KMS-11 (cell line): ENCODE results near the gene NEDD9.

ENCODE experiments used
- H2AFZ ChIP-seq: fragments of 200-600 bp; sonication (generic); 2 replicates; pipeline ENCODE4 v1.6.1; 2016; ENCODE audit warnings: antibody characterized with exemption, mixed run types, low read depth
- H3K27ac ChIP-seq: fragments of 200-600 bp; sonication (generic); 2 replicates; pipeline ENCODE4 v1.6.1; 2016; ENCODE audit warnings: mild to moderate bottlenecking, mixed run types
- H3K27me3 ChIP-seq: fragments of 200-600 bp; sonication (generic); 2 replicates; pipeline ENCODE4 v1.6.1; 2017; ENCODE audit warnings: mild to moderate bottlenecking, low read depth, mixed run types, moderate library complexity; ENCODE audit not compliant: insufficient read depth
- H3K36me3 ChIP-seq: fragments of 200-600 bp; sonication (generic); 2 replicates; pipeline ENCODE4 v1.6.1; 2017; ENCODE audit warnings: mild to moderate bottlenecking, mixed run types; ENCODE audit not compliant: insufficient read depth
- H3K4me1 ChIP-seq: fragments of 200-600 bp; sonication (generic); 2 replicates; pipeline ENCODE4 v1.6.1; 2016; ENCODE audit warnings: mild to moderate bottlenecking, low read depth, mixed run types; ENCODE audit not compliant: poor library complexity, severe bottlenecking
- H3K4me2 ChIP-seq: fragments of 200-600 bp; sonication (generic); 2 replicates; pipeline ENCODE4 v1.7.0; 2016; ENCODE audit warnings: mild to moderate bottlenecking, mixed run types
- H3K4me3 ChIP-seq: fragments of 200-600 bp; sonication (generic); IDR thresholded peaks from 2 replicates; pipeline ENCODE4 v1.6.1; 2017; ENCODE audit warnings: low read depth, low read length, mixed read lengths; ENCODE audit not compliant: insufficient read depth
- H3K79me2 ChIP-seq: fragments of 200-600 bp; sonication (generic); 2 replicates; pipeline ENCODE4 v1.6.1; 2016; ENCODE audit warnings: low read depth, mixed run types; ENCODE audit not compliant: insufficient read depth
- H3K9ac ChIP-seq: fragments of 200-600 bp; sonication (generic); 2 replicates; pipeline ENCODE4 v1.6.1; 2016; ENCODE audit warnings: mild to moderate bottlenecking, mixed run types
- H4K20me1 ChIP-seq: fragments of 200-600 bp; sonication (generic); 2 replicates; pipeline ENCODE4 v1.6.1; 2016; ENCODE audit warnings: mild to moderate bottlenecking, mixed run types; ENCODE audit not compliant: insufficient read depth
- TF ChIP-seq, protein P1 (sequence below): fragments of 200-600 bp; sonication (generic); conservative IDR thresholded peaks from 2 replicates; pipeline ENCODE4 v1.6.1; 2017; ENCODE audit warnings: low read depth, mild to moderate bottlenecking, antibody characterized with exemption, low read length, moderate library complexity, mixed read lengths

Gene NEDD9

DNA sequence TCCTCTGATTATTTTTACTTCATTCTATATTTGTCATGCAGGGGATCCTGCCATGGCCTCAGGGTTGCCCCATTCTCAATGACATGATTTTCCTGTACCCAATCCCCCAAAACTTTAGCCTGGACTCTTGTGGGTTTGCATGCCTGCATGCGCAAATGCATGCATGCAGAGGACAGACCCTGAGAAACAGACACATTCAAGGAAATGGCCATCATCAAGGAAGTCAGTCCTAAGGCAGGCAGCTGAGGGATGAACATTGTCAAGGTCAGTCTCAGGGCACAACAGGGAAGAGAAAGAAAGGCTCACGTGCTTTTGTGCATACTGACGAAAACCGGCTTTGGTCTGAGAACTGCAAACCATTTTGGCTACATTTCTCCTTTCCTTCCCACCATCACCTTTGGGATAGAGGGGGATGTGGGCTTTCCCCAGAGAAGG lies 13.1 kb downstream of the NEDD9 start:
- Histone ChIP-seq H3K9ac (no peak overlapping the region), H3K79me2 (no peaks in the 10 kb centered on the region), H3K27ac (no peak overlapping the region), H3K4me1 (no peaks in the 10 kb centered on the region), H3K27me3 (no peaks in the 10 kb centered on the region), H2AFZ (no peak overlapping the region), H3K4me3 (no peak overlapping the region), H3K36me3 (no peaks in the 10 kb centered on the region), H3K4me2 (no peak overlapping the region), H4K20me1 (no peaks in the 10 kb centered on the region)
- TF ChIP-seq, protein P1, sequence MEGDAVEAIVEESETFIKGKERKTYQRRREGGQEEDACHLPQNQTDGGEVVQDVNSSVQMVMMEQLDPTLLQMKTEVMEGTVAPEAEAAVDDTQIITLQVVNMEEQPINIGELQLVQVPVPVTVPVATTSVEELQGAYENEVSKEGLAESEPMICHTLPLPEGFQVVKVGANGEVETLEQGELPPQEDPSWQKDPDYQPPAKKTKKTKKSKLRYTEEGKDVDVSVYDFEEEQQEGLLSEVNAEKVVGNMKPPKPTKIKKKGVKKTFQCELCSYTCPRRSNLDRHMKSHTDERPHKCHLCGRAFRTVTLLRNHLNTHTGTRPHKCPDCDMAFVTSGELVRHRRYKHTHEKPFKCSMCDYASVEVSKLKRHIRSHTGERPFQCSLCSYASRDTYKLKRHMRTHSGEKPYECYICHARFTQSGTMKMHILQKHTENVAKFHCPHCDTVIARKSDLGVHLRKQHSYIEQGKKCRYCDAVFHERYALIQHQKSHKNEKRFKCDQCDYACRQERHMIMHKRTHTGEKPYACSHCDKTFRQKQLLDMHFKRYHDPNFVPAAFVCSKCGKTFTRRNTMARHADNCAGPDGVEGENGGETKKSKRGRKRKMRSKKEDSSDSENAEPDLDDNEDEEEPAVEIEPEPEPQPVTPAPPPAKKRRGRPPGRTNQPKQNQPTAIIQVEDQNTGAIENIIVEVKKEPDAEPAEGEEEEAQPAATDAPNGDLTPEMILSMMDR = no peak

DNA sequence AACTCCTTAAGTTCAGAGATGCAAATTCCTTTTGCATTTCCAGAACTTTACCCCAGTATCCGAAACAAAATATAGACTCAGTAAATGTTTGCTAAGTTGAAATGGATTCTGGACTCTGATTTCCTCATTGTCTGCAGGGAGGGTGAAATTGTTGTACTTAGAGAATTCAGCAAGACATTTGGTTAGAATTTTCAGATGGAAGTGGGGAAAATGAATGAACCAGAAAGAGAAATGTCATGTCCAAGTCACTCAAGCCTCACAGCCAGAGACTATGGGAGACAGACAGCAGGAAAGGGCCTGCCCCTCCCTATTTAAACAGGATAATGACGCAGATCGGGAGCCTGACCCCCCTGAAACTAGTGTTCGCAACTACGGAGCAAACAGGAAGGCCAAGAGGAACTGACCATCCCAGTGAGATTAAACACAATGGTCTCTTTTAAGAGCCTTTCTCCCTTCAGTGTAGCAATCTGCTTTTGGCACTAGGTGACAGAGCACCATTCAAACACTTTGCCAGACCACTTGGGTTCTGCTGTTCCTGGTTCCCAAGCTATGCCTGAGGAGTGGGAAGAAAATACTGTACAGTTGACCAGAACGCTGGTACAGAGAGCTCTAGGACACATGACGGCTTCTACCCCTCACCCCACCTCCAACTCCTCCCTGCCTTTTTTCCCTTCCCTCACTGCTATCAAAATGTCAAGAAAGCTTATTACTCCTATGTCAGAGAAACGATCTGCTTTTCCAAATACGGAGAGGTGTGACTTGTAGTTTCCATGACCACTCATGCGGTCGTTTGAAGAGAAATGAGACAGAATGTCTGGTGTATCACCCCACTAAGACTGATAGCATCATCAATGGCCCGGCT lies 13.7 kb downstream of the NEDD9 start:
- Histone ChIP-seq H3K36me3 (no peaks in the 10 kb centered on the region), H3K4me3 (no peak overlapping the region), H3K4me2 (no peak overlapping the region), H3K4me1 (no peaks in the 10 kb centered on the region), H3K27me3 (no peaks in the 10 kb centered on the region), H3K9ac (no peak overlapping the region), H2AFZ (no peak overlapping the region), H3K79me2 (no peaks in the 10 kb centered on the region), H4K20me1 (no peaks in the 10 kb centered on the region), H3K27ac (no peak overlapping the region)
- TF ChIP-seq, protein P1 = no peak

DNA sequence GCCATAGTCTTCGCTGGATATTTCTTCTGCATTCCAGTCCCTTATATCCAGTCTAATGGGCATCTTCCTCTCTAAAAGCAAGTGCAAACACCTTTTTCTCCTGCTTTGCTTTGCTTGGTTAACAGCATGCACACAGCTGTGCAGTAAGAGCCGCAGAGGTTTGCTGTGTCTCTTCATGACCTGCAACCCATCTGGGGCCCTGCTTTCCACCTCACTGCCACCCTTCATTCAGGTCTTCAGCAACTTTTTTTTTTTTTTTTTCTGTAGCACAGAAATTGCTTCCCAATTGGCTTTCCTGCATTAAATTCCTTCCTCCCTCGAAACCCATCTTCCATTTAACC lies 14.4 kb downstream of the NEDD9 start:
- Histone ChIP-seq H3K4me2 (no peak overlapping the region), H3K4me3 (no peak overlapping the region), H3K27me3 (no peaks in the 10 kb centered on the region), H2AFZ (no peak overlapping the region), H3K27ac (no peak overlapping the region), H3K79me2 (no peaks in the 10 kb centered on the region), H3K9ac (no peak overlapping the region), H3K36me3 (no peaks in the 10 kb centered on the region), H3K4me1 (no peaks in the 10 kb centered on the region), H4K20me1 (no peaks in the 10 kb centered on the region)
- TF ChIP-seq, protein P1 = no peak

DNA sequence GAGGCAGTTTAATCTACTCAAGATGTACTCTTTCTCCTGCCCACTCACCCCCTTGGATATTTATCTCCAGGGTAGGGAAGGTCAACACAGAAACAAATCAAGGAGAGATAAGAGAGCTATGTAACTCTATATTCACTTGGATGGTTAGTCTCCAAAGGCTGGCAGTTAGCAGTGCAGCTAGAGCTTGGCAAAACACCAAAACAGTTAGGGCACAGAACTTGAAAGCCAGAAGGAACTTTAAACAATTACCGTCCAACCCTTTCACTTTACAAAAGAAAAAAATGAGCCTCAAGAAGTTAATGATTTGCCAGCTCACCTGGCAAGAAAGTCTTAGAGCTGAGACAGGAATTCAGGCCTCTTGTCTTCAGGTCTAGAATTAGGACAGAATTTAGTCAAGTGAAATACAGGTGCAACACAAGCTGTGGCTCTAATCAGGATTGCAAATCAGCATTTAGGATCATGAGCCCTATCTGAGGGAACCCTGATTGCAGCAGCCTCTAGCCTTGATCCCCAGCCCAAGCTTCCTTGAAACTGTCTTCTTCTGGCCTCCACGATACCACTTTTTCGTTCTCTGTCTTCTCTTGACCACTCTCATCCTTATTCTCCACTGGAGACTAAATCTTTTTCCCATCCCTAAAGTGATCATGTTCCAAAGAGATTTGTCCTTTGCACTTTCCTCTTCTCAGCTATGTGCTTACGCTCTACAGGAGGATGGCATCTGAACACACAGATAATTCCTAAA lies 14.9 kb downstream of the NEDD9 start:
- H4K20me1 ChIP-seq = no peaks in the 10 kb centered on the region
- H3K27me3 ChIP-seq = no peaks in the 10 kb centered on the region
- H3K36me3 ChIP-seq = no peaks in the 10 kb centered on the region
- no peak overlapping the region for H3K27ac ChIP-seq
- no peak overlapping the region for H3K9ac ChIP-seq
- H3K4me3 ChIP-seq = no peak overlapping the region
- no peaks in the 10 kb centered on the region for H3K79me2 ChIP-seq
- H3K4me1 ChIP-seq = no peaks in the 10 kb centered on the region
- no peak overlapping the region for H3K4me2 ChIP-seq
- H2AFZ ChIP-seq = no peak overlapping the region
- TF ChIP-seq, protein P1 = no peak
